Measurements from ENCODE around the gene GHDC. TPM values are rescaled to one million over a fixed set of nuclear protein-coding genes. Genes with fewer than 3 reads are reported as not detected.
"Not testable (repeated sequence)": the region's sequence is repeated elsewhere in the genome, so short reads cannot be mapped to it uniquely, and the experiment has no call there.

The GHDC gene
- total RNA-seq, 4 donors from 2014 or later = 18.8 to 30.8 (median 21.8) TPM

DNA sequence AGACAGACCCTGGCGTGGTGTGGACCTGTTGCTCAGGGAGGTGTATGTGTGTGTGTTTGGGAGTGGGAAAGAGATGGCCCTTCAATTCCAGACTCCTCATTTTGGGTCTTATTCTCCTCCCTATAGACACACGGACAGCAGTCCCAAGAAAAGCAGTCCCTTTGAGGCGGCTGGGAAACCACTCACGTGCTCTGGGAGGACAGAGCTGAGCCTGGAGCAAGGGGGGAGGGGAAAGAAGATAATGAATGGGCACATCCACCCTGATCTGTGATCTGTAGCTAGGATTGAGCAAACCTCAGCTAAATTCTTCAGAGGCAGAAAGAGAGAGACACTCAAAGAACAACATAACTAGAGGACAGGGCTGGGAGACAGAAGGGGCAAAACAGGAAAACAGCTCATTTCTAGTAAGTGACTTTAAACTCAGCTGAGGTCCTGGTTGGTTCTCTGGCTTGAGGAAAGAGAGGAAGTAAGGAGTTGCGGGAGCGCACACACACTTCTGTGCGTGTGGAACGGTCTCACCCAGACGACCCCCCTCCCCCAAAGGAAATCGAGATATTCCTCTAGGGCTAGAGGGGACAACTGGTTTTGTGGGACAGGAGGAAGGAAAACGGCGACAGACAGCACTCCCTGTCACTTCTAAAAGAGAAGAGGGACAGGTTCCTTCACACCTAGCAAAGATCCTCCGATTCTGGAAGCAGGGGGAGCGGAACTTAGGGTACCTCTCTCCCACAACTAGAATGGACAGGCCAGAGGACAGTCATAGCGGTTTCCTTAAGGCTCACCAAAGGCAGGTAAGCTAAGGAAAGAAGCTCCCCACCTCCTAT lies 40.2 kb downstream of the GHDC start:
- H3K27ac ChIP-seq = peak overlapping the region; percentile 34 to 88 (median 84)
- no peaks in the 10 kb centered on the region for H3K27me3 ChIP-seq
- no peak for ATAC-seq
- TF ChIP-seq POLR2AphosphoS5 (IDR thresholded peaks at IDR 0.05) = no peak
- TF ChIP-seq POLR2A (IDR thresholded peaks at IDR 0.05) = no peak
- TF ChIP-seq, protein P1, sequence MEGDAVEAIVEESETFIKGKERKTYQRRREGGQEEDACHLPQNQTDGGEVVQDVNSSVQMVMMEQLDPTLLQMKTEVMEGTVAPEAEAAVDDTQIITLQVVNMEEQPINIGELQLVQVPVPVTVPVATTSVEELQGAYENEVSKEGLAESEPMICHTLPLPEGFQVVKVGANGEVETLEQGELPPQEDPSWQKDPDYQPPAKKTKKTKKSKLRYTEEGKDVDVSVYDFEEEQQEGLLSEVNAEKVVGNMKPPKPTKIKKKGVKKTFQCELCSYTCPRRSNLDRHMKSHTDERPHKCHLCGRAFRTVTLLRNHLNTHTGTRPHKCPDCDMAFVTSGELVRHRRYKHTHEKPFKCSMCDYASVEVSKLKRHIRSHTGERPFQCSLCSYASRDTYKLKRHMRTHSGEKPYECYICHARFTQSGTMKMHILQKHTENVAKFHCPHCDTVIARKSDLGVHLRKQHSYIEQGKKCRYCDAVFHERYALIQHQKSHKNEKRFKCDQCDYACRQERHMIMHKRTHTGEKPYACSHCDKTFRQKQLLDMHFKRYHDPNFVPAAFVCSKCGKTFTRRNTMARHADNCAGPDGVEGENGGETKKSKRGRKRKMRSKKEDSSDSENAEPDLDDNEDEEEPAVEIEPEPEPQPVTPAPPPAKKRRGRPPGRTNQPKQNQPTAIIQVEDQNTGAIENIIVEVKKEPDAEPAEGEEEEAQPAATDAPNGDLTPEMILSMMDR (IDR thresholded peaks at IDR 0.05) = no peak
- TF ChIP-seq EP300 (IDR thresholded peaks at IDR 0.05) = no peak
- peak overlapping the region; percentile 73 to 98 for H3K4me3 ChIP-seq
- H3K36me3 ChIP-seq = peaks cover 0 to 27% of the 10 kb centered on the region in 2 donors
- 0 to 1% methylated on average over 7 to 14 of the region's 15 CpGs for WGBS, 2 donors (ENCODE audit: low coverage in 1 of 2)
- no peaks in the 10 kb centered on the region for H3K9me3 ChIP-seq
- H3K4me1 ChIP-seq = peaks cover 3 to 58% (median 24%) of the 10 kb centered on the region in 3 donors

DNA sequence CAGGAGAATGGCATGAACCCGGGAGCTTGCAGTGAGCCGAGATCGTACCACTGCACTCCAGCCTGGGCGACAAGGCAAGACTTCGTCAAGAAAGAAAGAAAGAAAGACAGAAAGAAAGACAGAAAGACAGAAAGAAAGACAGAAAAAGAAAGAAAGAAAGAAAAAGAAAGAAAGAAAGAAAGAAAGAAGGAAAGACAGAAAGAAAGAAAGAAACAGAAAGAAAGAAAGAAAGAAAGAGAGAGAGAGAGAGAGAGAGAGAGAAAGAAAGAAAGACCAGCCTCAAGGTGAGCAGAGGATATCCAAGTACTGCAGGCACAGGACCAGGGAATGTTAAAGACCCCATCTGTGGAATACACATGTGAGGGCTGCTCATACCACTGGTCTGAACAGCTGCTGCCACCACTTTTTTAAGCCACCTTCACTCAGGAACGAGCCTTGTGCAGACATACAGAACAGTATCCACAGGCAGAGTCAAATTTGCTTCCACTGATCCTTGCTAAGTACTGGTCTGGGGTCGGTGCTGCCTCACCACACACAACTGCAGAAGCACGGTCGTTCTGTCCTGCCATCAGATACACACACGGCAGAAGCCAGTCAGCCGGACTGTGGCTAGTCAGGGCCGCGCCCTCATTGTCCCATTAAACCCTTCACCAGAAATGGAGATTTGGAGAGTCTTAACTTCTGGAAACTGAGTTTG lies 47.2 kb downstream of the GHDC start:
- WGBS, 2 donors (ENCODE audit: low coverage in 1 of 2) = 76 to 89% methylated on average over 3 to 10 of the region's 13 CpGs
- no peak for ATAC-seq
- Histone ChIP-seq H3K27ac (no peak overlapping the region), H3K9me3 (no peaks in the 10 kb centered on the region), H3K4me3 (no peak overlapping the region), H3K27me3 (no peaks in the 10 kb centered on the region), H3K4me1 (peaks cover 0 to 49% (median 23%) of the 10 kb centered on the region in 3 donors), H3K36me3 (peaks cover 0 to 74% of the 10 kb centered on the region in 2 donors)
- TF ChIP-seq EP300 (IDR thresholded peaks at IDR 0.05) (no peak), POLR2A (IDR thresholded peaks at IDR 0.05) (no peak), POLR2AphosphoS5 (IDR thresholded peaks at IDR 0.05) (no peak)
- TF ChIP-seq, protein P1 (IDR thresholded peaks at IDR 0.05) = no peak

DNA sequence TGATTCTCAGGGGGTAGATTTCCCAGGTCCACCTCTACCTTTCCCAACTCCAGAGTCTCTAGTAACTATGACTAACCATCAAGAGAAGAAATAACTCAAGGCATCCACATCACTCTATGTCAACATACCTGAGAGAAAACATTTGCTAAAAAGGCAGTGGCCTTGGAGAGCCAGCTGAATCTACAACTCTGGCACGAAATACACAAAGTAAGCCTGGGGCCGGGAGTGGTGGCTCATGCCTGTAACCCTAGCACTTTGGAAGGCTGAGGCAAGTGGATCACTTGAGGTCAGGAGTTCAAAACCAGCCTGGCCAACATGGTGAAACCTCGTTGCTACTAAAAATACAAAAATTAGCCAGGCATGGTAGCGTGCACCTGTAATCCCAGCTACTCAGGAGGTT lies 51.2 kb downstream of the GHDC start:
- H3K36me3 ChIP-seq = peaks cover 0 to 52% of the 10 kb centered on the region in 2 donors
- 58 to 80% methylated on average over 2 of the region's 4 CpGs for WGBS, 2 donors (ENCODE audit: low coverage in 1 of 2)
- not testable (repeated sequence) for H3K27ac ChIP-seq, H3K27me3 ChIP-seq, H3K9me3 ChIP-seq, H3K4me3 ChIP-seq, ATAC-seq
- H3K4me1 ChIP-seq = peaks cover 0 to 52% (median 25%) of the 10 kb centered on the region in 3 donors

DNA sequence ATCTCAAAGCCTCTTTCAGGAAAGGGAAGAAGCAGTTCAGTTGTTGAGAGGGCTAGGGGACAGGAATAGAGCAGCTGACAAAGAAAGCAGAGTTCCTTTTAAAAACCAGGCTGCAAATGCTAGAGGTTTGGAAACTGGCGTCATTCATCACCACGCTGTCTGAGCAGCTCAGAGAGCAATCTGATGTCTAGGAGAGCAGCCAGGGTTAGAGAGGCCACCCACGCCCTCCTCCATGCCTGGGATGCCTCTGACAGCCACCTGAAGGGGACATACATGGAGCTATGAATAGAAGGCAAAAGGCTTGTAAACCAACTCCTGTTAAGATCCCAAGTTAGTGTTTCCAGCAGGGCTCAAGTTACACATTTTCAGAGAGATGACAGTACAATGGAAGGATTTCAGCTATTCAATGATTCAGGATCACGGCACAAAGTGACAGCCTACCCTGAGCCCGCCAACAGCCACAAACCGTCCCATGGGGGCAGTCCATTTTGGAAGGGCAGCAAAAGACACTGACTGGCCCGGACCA lies 51.9 kb downstream of the GHDC start:
- no peak for ATAC-seq
- Histone ChIP-seq H3K27ac (no peak overlapping the region), H3K4me3 (no peak overlapping the region), H3K27me3 (no peaks in the 10 kb centered on the region), H3K9me3 (no peaks in the 10 kb centered on the region), H3K36me3 (peaks cover 0 to 45% of the 10 kb centered on the region in 2 donors), H3K4me1 (peaks cover 0 to 60% (median 27%) of the 10 kb centered on the region in 3 donors)
- WGBS, 2 donors (ENCODE audit: low coverage in 1 of 2) = 53 to 55% methylated on average over 6 to 7 of the region's 7 CpGs
- TF ChIP-seq POLR2AphosphoS5 (IDR thresholded peaks at IDR 0.05) = no peak

DNA sequence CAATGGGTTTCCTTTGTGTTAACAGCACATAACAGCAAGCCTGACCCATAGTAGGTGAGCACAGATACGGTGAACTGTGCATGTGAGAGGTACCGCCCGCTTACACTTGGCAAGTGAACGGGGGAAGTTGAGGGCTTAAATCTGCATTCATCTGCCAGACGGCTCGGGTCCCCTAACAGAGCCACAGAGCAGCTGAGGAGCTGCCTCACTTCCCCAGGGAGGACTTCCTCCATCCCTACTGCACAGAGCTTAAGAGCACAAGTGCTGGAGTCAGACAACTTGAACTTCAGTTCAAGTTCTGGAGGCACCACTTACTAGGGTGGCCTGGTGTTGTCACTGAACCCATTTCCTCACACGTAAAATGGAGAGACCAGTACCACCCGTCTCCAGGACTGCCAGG lies 52.9 kb downstream of the GHDC start:
- Histone ChIP-seq H3K27ac (no peak overlapping the region), H3K4me3 (no peak overlapping the region), H3K27me3 (no peaks in the 10 kb centered on the region), H3K4me1 (peaks cover 0 to 68% (median 27%) of the 10 kb centered on the region in 3 donors), H3K9me3 (no peaks in the 10 kb centered on the region), H3K36me3 (peaks cover 0 to 41% of the 10 kb centered on the region in 2 donors)
- TF ChIP-seq POLR2AphosphoS5 (IDR thresholded peaks at IDR 0.05) (no peak), EP300 (IDR thresholded peaks at IDR 0.05) (no peak), POLR2A (IDR thresholded peaks at IDR 0.05) (no peak)
- TF ChIP-seq, protein P1 (IDR thresholded peaks at IDR 0.05) = no peak
- 70 to 82% methylated on average over 2 to 8 of the region's 8 CpGs for WGBS, 2 donors (ENCODE audit: low coverage in 1 of 2)
- ATAC-seq = peak; percentile 36

DNA sequence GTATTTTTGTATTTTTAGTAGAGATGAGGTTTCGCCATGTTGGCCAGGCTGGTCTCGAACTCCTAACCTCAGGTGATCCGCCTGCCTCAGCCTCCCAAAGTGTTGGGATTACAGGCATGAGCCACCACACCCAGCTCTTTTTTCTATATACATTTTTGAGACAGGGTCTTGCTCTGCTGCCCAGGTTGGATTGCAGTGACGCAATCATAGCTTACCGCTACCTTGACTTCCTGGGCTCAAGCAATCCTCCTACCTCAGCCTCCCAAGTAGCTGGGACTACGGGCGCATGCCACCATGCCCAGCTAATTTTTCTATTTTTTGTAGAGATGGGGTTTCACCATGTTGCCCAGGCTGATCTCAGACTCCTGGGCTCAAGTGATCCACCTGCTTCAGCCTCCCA lies 53.6 kb downstream of the GHDC start:
- not testable (repeated sequence) for H3K9me3 ChIP-seq, H3K27ac ChIP-seq, H3K27me3 ChIP-seq, ATAC-seq, H3K4me3 ChIP-seq
- Histone ChIP-seq H3K4me1 (peaks cover 0 to 75% (median 27%) of the 10 kb centered on the region in 3 donors), H3K36me3 (peaks cover 0 to 43% of the 10 kb centered on the region in 2 donors)
- 97 to 100% methylated on average over 3 to 7 of the region's 7 CpGs for WGBS, 2 donors (ENCODE audit: low coverage in 1 of 2)
